Activated naive CD8-positive, alpha-beta T cell treated with anti-CD3 and anti-CD28 coated beads, Interleukin-2, amount 10 ng/mL, durations not matched to agents 7 days and 5 days (primary cell): ENCODE results near the gene TAL1. TPM values are rescaled to one million over a fixed set of nuclear protein-coding genes. Genes with fewer than 3 reads are reported as not detected.

ENCODE experiments used
- ATAC-seq: fragments of 150-1000 bp; cut with Tn5 transposase; one replicate; pipeline ENCODE4 v1.10.0; 2021; ENCODE audit warnings: low read depth, moderate library complexity
- POLR2A ChIA-PET: fragments of 350-600 bp; sonication (Branson Sonifier 250); formaldehyde crosslinking; loops from one replicate; lab custom pipeline; 2021; ENCODE audit warnings: antibody characterized with exemption; lab: Charles Lee
- DNase-seq: peaks from one replicate; pipeline ENCODE4 v3.0.0; 2021
- H3K27ac Mint-ChIP-seq: one replicate; pipeline ENCODE4 v1.8.0; 2022; ENCODE audit warnings: mild to moderate bottlenecking, mixed read lengths
- H3K27me3 Mint-ChIP-seq: one replicate; pipeline ENCODE4 v1.8.0; 2022; ENCODE audit warnings: mild to moderate bottlenecking, moderate library complexity, mixed read lengths
- H3K36me3 Mint-ChIP-seq: one replicate; pipeline ENCODE4 v1.8.0; 2021; ENCODE audit warnings: mild to moderate bottlenecking, mixed read lengths
- H3K4me1 Mint-ChIP-seq: one replicate; pipeline ENCODE4 v1.8.0; 2021; ENCODE audit warnings: mixed read lengths
- H3K4me3 Mint-ChIP-seq: one replicate; pipeline ENCODE4 v1.8.0; 2022; ENCODE audit warnings: mild to moderate bottlenecking, moderate library complexity, mixed read lengths
- H3K9me3 Mint-ChIP-seq: one replicate; pipeline ENCODE4 v1.8.0; 2021; ENCODE audit warnings: mixed read lengths
- total RNA-seq, 2 experiments: library from RNA; stranded (reverse); gene quantifications; one replicate each; pipeline ENCODE4 v1.2.3, GENCODE V29; 2021

The TAL1 gene
- total RNA-seq, 2 experiments from 2014 or later, result not detected

GRCh38 chr1:47226121-47226838 lies 5.7 kb downstream of the TAL1 start:
- DNase-seq, result no peak
- POLR2A ChIA-PET, result no interaction called here
- Mint-ChIP-seq H3K27me3 (peaks cover 56% of the 10 kb centered on the region), H3K27ac (no peak overlapping the region), H3K9me3 (no peaks in the 10 kb centered on the region), H3K36me3 (no peaks in the 10 kb centered on the region), H3K4me1 (peaks cover 8% of the 10 kb centered on the region), H3K4me3 (peak overlapping the region; percentile 43)
- no peak for ATAC-seq

GRCh38 chr1:47225430-47226100 lies 6.5 kb downstream of the TAL1 start:
- Mint-ChIP-seq H3K4me3 (peak overlapping the region; percentile 43), H3K9me3 (no peaks in the 10 kb centered on the region), H3K27me3 (peaks cover 54% of the 10 kb centered on the region), H3K4me1 (peaks cover 7% of the 10 kb centered on the region), H3K27ac (no peak overlapping the region), H3K36me3 (no peaks in the 10 kb centered on the region)
- DNase-seq (no peak), ATAC-seq (no peak)
- POLR2A ChIA-PET, result no interaction called here

GRCh38 chr1:47224676-47225399 lies 7.2 kb downstream of the TAL1 start:
- no peak overlapping the region for H3K27ac Mint-ChIP-seq
- ATAC-seq (no peak), DNase-seq (no peak)
- no peaks in the 10 kb centered on the region for H3K9me3 Mint-ChIP-seq
- no peaks in the 10 kb centered on the region for H3K36me3 Mint-ChIP-seq
- H3K27me3 Mint-ChIP-seq, result peaks cover 47% of the 10 kb centered on the region
- H3K4me3 Mint-ChIP-seq, result no peak overlapping the region
- POLR2A ChIA-PET, result no interaction called here
- H3K4me1 Mint-ChIP-seq, result peaks cover 5% of the 10 kb centered on the region

- Mint-ChIP-seq H3K4me3 (no peak overlapping the region), H3K27me3 (peaks cover 39% of the 10 kb centered on the region), H3K27ac (no peak overlapping the region), H3K4me1 (peaks cover 2% of the 10 kb centered on the region), H3K36me3 (no peaks in the 10 kb centered on the region), H3K9me3 (no peaks in the 10 kb centered on the region)
- POLR2A ChIA-PET, result interaction anchor here (0.7 kb wide), 1 partner anchor 9 kb away, joined by 3 read pairs; no protein-coding TSS in a partner anchor
- no peak for ATAC-seq
- no peak for DNase-seq
These were observed 7.9 kb downstream of the TAL1 start for GRCh38 chr1:47223921-47224675.

GRCh38 chr1:47223174-47223920 lies 8.7 kb downstream of the TAL1 start:
- H3K9me3 Mint-ChIP-seq, result no peaks in the 10 kb centered on the region
- ATAC-seq (no peak), DNase-seq (no peak)
- no peak overlapping the region for H3K27ac Mint-ChIP-seq
- no peaks in the 10 kb centered on the region for H3K36me3 Mint-ChIP-seq
- peaks cover 2% of the 10 kb centered on the region for H3K4me1 Mint-ChIP-seq
- peaks cover 34% of the 10 kb centered on the region for H3K27me3 Mint-ChIP-seq
- no peak overlapping the region for H3K4me3 Mint-ChIP-seq
- POLR2A ChIA-PET, result interaction anchor here (0.7 kb wide), 1 partner anchor 9 kb away, joined by 3 read pairs; no protein-coding TSS in a partner anchor

GRCh38 chr1:47222476-47222875 lies 9.5 kb downstream of the TAL1 start:
- POLR2A ChIA-PET, result no interaction called here
- Mint-ChIP-seq H3K27me3 (peaks cover 26% of the 10 kb centered on the region), H3K9me3 (no peaks in the 10 kb centered on the region), H3K27ac (no peak overlapping the region), H3K4me3 (no peak overlapping the region), H3K4me1 (peaks cover 2% of the 10 kb centered on the region), H3K36me3 (no peaks in the 10 kb centered on the region)
- DNase-seq (no peak), ATAC-seq (no peak)

GRCh38 chr1:47219590-47220220 lies 12.3 kb downstream of the TAL1 start:
- Mint-ChIP-seq H3K36me3 (no peaks in the 10 kb centered on the region), H3K4me3 (no peak overlapping the region), H3K27ac (no peak overlapping the region), H3K4me1 (no peaks in the 10 kb centered on the region), H3K9me3 (no peaks in the 10 kb centered on the region), H3K27me3 (peaks cover 7% of the 10 kb centered on the region)
- ATAC-seq (no peak), DNase-seq (no peak)
- POLR2A ChIA-PET, result no interaction called here

GRCh38 chr1:47219001-47219400 lies 13.0 kb downstream of the TAL1 start:
- H3K4me3 Mint-ChIP-seq, result no peak overlapping the region
- H3K9me3 Mint-ChIP-seq, result no peaks in the 10 kb centered on the region
- H3K36me3 Mint-ChIP-seq, result no peaks in the 10 kb centered on the region
- no peak overlapping the region for H3K27ac Mint-ChIP-seq
- H3K27me3 Mint-ChIP-seq, result peaks cover 7% of the 10 kb centered on the region
- POLR2A ChIA-PET, result no interaction called here
- no peak for ATAC-seq
- DNase-seq, result no peak
- no peaks in the 10 kb centered on the region for H3K4me1 Mint-ChIP-seq

GRCh38 chr1:47216278-47217059 lies 15.6 kb downstream of the TAL1 start:
- H3K36me3 Mint-ChIP-seq, result no peaks in the 10 kb centered on the region
- H3K4me3 Mint-ChIP-seq, result no peak overlapping the region
- peaks cover 2% of the 10 kb centered on the region for H3K4me1 Mint-ChIP-seq
- DNase-seq, result no peak
- POLR2A ChIA-PET, result no interaction called here
- H3K9me3 Mint-ChIP-seq, result no peaks in the 10 kb centered on the region
- no peak overlapping the region for H3K27ac Mint-ChIP-seq
- no peak for ATAC-seq
- H3K27me3 Mint-ChIP-seq, result peaks cover 5% of the 10 kb centered on the region

GRCh38 chr1:47215713-47216112 lies 16.3 kb downstream of the TAL1 start:
- no peak for ATAC-seq
- DNase-seq, result no peak
- Mint-ChIP-seq H3K4me1 (peaks cover 2% of the 10 kb centered on the region), H3K36me3 (no peaks in the 10 kb centered on the region), H3K27ac (no peak overlapping the region), H3K4me3 (no peak overlapping the region), H3K27me3 (peaks cover under 1% of the 10 kb centered on the region), H3K9me3 (no peaks in the 10 kb centered on the region)
- POLR2A ChIA-PET, result no interaction called here

- no peak for DNase-seq
- Mint-ChIP-seq H3K9me3 (no peaks in the 10 kb centered on the region), H3K36me3 (no peaks in the 10 kb centered on the region), H3K4me3 (no peak overlapping the region), H3K4me1 (peaks cover 2% of the 10 kb centered on the region), H3K27ac (no peak overlapping the region), H3K27me3 (peaks cover 5% of the 10 kb centered on the region)
- no peak for ATAC-seq
- POLR2A ChIA-PET, result no interaction called here
These were observed 17.5 kb downstream of the TAL1 start for GRCh38 chr1:47214549-47214948.
